ENCODE data around the gene TLR6. TPM values are rescaled to one million over a fixed set of nuclear protein-coding genes. Genes with fewer than 3 reads are reported as not detected.
A peak's percentile ranks its signal among the peaks of the same experiment; 100 is the strongest.

Gene TLR6
- total RNA-seq (2021; ENCODE audit: unreplicated experiment) (4.8 TPM), Bru-seq, nascent RNA (percentile 70 among the genes with signal in this experiment), BruChase-seq, experiment 1, labeled RNA remaining after a 6-hour chase (percentile 68 among the genes with signal in this experiment), BruChase-seq, experiment 2, labeled RNA remaining after a 2-hour chase (percentile 72 among the genes with signal in this experiment)
- 0.66 and 0.92 TPM in 2 replicates for polyA plus RNA-seq (2012)
- long read RNA-seq: 0 reads

GRCh38 chr4:38856524-38857337 is at the start of gene TLR6:
TLR6 (minus strand) TSS chr4:38856817; CDS start chr4:38829473, 27,344 bp downstream.
- no peaks in the 10 kb centered on the region for H3K27me3 ChIP-seq (ENCODE audit: insufficient read depth, low read length)
- H2AFZ ChIP-seq (ENCODE audit: low read depth, low read length, poor library complexity, severe bottlenecking): peak within 1 kb of the TSS; percentile 97
- no peak for TF ChIP-seq ZNF274 (IDR thresholded peaks at IDR 0.05; ENCODE audit: low read depth, low read length)
- TF ChIP-seq JUND (IDR thresholded peaks at IDR 0.05): 0 out of 2 replicates have a peak, but pooled peaks have one; percentile 19
- no peak for TF ChIP-seq EGR1 (IDR thresholded peaks at IDR 0.05; ENCODE audit: low read depth)
- 0 out of 2 replicates have a peak, but pooled peaks have one; percentile 11 for TF ChIP-seq FOSL1 (IDR thresholded peaks at IDR 0.05; ENCODE audit: low read depth)
- TF ChIP-seq ZFX (IDR thresholded peaks at IDR 0.05): no peak
- TF ChIP-seq SIN3A (IDR thresholded peaks at IDR 0.05; ENCODE audit: low read depth): no peak
- peak; percentile 53 for TF ChIP-seq RAD21 (IDR thresholded peaks at IDR 0.05; ENCODE audit: low read depth)
- no peak for TF ChIP-seq POLR2A (IDR thresholded peaks at IDR 0.05; ENCODE audit: borderline replicate concordance, extremely low read depth, insufficient read depth, insufficient read length)
- TF ChIP-seq CTCF (IDR thresholded peaks at IDR 0.05 in 2 of 3, conservative IDR thresholded peaks at IDR 0.05 in 1 of 3; ENCODE audit: borderline replicate concordance in 1 of 3, insufficient read depth in 1 of 3, low read depth in 2 of 3, low read length in 2 of 3): peak; percentile 58 to 78 (median 64); a peak in 5 of 6 replicates
- no peaks in the 10 kb centered on the region for H3K79me2 ChIP-seq (ENCODE audit: insufficient read depth, low read length)
- CTCF ChIA-PET: interaction anchor here (0.7 to 2.5 kb wide), 7 partner anchors 8 to 677 kb away, joined by 3 to 19 read pairs (median 4); no protein-coding TSS in a partner anchor
- H3K4me1 ChIP-seq (ENCODE audit: control insufficient read depth in 1 of 2, insufficient read depth in 2 of 2, low read length in 2 of 2): peaks cover 19 to 49% of the 10 kb centered on the region in 2 experiments
- H4K20me1 ChIP-seq (ENCODE audit: insufficient read depth): no peaks in the 10 kb centered on the region
- peak within 1 kb of the TSS; percentile 90 for H3K4me2 ChIP-seq (ENCODE audit: low read length)
- DNase-seq (ENCODE audit: low read depth, low spot score) (peak; percentile 80), ATAC-seq (peak; percentile 4; the same call in 1 of the 2 replicates)
- H3K4me3 ChIP-seq (replicated peaks in 1 of 2; ENCODE audit: low read depth in 1 of 2, low read length in 2 of 2): peak within 1 kb of the TSS; percentile 41 to 57
- POLR2A ChIA-PET: interaction anchor here (0.9 kb wide), 1 partner anchor 33 kb away, joined by 4 read pairs; no protein-coding TSS in a partner anchor
- intact Hi-C loops (cut with micrococcal nuclease): loop anchor here (2.0 to 10.0 kb wide), 4 partner anchors 98 to 794 kb away; no protein-coding TSS in a partner anchor
- peak within 1 kb of the TSS; percentile 53 for H3K9ac ChIP-seq (ENCODE audit: low read length)
- H3K36me3 ChIP-seq (ENCODE audit: control insufficient read depth in 1 of 2, insufficient read depth in 2 of 2, low read length in 2 of 2): no peaks in the 10 kb centered on the region
- no TSS peak for BruUV-seq (replicated peaks)
- H3K27ac ChIP-seq (ENCODE audit: low read depth, low read length): peak within 1 kb of the TSS; percentile 84
- H3K9me3 ChIP-seq (ENCODE audit: control insufficient read depth in 1 of 2, insufficient read depth in 1 of 2, low read depth in 1 of 2, low read length in 2 of 2): no peaks in the 10 kb centered on the region
- RAD21 ChIA-PET (ENCODE audit: low non-redundant PET in 1 of 2, low total read pairs in 2 of 2, uncharacterized antibody in 2 of 2, unreplicated experiment in 2 of 2): no interaction called here
- H3K9me2 ChIP-seq (ENCODE audit: insufficient read depth): no peaks in the 10 kb centered on the region
